AG04449 (cell line): ENCODE measurements around the gene THADA.
"Not testable (repeated sequence)": the region's sequence is repeated elsewhere in the genome, so short reads cannot be mapped to it uniquely, and the experiment has no call there.

Experiments
- CTCF ChIA-PET: fragments of 350-600 bp; formaldehyde crosslinking; extraction: SDS; loops from one replicate; lab custom pipeline; 2021; ENCODE audit warnings: antibody characterized with exemption; lab: Yijun Ruan, JAX
- POLR2A ChIA-PET: fragments of 400-600, 350-600 bp; formaldehyde crosslinking; extraction: SDS; loops from one replicate; lab custom pipeline; 2020; ENCODE audit warnings: antibody characterized with exemption, inconsistent platforms; lab: Yijun Ruan, JAX
- DNase-seq: peaks from one replicate; pipeline ENCODE4 v3.0.0-alpha.2; 2010; ENCODE audit warnings: low read depth, low spot score
- H3K4me3 ChIP-seq: 2 replicates; pipeline ENCODE4 v1.5.1; 2011; ENCODE audit warnings: low read depth, mild to moderate bottlenecking, control low read depth, low read length
- TF ChIP-seq, protein P1 (sequence below): IDR thresholded peaks from one replicate; pipeline ENCODE4 v1.5.1; 2011; ENCODE audit warnings: mild to moderate bottlenecking, moderate library complexity, low read length, control low read depth, inconsistent platforms; ENCODE audit not compliant: insufficient read depth; ENCODE audit errors: missing control alignments

Gene THADA

DNA sequence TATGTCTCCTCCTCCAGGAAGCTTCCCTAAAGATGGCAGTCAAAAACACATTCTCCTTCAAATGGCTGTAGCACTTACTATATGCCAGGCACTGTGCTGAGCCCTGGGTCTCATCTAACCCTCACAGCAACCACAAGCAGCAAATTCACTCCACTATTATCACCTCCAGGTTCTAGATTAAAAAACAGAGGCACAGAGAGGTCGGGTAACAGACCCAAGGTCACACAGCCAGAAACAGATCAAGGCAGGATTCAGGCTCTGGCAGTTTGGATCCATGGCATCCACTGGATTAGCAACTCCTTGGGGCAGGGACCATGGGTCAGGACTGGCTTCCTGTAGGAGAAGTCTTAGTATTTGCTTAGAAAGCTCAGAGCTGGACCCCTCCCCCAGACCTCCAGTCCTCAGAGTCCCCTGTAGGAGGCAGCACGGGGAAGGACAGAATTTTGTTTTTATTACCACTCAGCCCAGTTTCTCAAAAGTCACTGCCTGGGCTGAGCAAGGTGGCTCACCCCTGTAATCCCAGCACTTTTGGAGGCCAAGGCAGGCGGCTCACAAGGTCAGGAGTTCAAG is 403.8 kb downstream of the THADA start:
- H3K4me3 ChIP-seq, result no peak overlapping the region
- no peak for DNase-seq
- TF ChIP-seq, protein P1, sequence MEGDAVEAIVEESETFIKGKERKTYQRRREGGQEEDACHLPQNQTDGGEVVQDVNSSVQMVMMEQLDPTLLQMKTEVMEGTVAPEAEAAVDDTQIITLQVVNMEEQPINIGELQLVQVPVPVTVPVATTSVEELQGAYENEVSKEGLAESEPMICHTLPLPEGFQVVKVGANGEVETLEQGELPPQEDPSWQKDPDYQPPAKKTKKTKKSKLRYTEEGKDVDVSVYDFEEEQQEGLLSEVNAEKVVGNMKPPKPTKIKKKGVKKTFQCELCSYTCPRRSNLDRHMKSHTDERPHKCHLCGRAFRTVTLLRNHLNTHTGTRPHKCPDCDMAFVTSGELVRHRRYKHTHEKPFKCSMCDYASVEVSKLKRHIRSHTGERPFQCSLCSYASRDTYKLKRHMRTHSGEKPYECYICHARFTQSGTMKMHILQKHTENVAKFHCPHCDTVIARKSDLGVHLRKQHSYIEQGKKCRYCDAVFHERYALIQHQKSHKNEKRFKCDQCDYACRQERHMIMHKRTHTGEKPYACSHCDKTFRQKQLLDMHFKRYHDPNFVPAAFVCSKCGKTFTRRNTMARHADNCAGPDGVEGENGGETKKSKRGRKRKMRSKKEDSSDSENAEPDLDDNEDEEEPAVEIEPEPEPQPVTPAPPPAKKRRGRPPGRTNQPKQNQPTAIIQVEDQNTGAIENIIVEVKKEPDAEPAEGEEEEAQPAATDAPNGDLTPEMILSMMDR, result no peak
- CTCF ChIA-PET, result no interaction called here
- POLR2A ChIA-PET, result no interaction called here

DNA sequence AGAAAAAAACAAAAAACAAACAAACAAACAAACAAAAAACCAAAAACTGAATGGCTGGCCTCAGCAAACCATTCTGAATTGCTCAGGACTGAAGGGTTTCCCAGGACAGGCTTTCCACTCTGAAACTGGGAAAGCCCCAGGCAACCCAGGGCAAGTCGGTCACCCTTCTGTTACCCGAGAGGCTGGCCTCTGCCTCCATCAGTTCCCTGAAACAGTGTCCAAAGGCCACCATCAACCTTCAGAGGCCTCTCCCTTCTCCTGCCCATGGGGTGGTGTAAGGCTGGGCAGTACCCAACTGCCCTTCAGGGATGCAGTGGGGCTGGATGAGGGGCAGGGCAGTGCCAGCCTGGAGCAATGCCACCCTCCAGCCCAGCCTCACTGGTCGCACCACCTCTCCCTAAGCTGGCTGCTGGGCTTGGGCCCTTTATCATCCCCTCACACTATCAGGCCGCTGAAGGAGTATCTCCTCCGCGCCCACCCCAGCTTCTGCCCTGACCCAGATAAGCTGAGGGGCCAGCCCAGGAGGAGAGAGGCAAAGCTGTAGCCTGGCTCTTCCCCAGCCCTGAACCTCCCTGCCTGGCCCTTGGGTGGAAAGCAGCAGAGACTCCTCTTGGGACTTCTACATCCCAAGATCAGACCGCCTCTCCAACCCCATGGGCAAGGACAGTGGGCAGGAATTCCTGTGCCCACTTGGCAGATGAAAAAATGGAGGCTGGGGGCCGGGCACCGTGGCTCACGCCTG is 405.4 kb downstream of the THADA start:
- no peak for DNase-seq

DNA sequence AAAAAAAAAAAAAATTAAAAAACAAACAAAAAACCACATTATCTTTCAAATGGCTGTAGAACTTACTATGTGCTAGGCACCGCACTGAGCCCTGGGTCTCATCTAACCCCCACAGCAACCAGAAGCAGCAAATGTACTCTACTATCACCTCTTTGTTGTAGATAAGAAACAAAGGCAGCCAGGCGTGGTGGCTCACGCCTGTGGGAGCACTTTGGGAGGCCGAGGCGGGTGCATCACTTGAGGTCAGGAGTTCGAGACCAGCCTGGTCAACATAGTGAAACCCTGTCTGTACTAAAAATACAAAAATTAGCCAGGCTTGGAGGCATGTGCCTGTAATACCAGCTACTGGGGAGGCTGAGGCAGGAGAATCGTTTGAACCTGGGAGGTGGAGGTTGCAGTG is 406.0 kb downstream of the THADA start:
- CTCF ChIA-PET, H3K4me3 ChIP-seq, DNase-seq, POLR2A ChIA-PET: not testable (repeated sequence)

More for the DNA sequence above, 405.4 kb downstream of the THADA start:
- TF ChIP-seq, protein P1, result no peak
- ChIA-PET CTCF (no interaction called here), POLR2A (no interaction called here)
- H3K4me3 ChIP-seq, result no peak overlapping the region

DNA sequence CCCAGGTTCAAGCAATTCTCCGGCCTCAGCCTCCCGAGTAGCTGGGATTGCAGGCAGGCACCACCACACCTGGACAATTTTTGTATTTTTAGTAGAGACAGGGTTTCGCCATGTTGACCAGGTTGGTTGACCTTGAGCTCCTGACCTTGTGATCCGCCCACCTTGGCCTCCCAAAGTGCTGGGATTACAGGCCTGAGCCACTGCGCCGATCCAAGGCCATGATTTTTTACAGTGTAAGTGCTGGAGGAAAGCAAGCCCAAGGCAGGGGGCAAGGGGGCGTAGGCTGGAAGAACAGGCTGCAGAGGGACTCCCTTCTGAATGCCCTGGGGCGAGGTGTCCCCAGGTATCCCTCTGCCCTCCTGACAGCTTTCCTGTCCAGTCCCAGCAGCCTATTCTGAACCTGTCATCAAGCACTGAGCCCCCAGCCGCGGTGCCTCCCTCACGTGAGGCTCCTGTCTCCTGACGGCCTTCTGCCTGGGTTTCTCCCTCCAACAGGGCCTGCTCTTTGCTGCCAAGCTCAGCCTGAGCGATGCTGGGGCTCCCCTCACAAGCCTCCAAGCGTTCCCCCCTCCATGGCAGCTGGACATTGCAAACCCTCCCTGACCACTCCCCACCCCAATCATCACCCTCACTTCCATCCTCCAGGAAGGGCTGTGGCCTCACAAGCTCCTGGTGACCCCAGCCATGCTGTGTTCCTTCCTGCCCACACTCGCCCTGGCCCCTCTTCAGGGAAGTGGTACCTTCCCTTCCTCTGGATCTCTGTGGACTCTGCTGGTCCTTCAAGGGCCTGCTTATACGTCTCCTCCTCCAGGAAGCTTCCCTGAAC is 407.1 kb downstream of the THADA start:
- TF ChIP-seq, protein P1, result no peak
- no peak overlapping the region for H3K4me3 ChIP-seq
- ChIA-PET CTCF (no interaction called here), POLR2A (no interaction called here)
- DNase-seq, result no peak

DNA sequence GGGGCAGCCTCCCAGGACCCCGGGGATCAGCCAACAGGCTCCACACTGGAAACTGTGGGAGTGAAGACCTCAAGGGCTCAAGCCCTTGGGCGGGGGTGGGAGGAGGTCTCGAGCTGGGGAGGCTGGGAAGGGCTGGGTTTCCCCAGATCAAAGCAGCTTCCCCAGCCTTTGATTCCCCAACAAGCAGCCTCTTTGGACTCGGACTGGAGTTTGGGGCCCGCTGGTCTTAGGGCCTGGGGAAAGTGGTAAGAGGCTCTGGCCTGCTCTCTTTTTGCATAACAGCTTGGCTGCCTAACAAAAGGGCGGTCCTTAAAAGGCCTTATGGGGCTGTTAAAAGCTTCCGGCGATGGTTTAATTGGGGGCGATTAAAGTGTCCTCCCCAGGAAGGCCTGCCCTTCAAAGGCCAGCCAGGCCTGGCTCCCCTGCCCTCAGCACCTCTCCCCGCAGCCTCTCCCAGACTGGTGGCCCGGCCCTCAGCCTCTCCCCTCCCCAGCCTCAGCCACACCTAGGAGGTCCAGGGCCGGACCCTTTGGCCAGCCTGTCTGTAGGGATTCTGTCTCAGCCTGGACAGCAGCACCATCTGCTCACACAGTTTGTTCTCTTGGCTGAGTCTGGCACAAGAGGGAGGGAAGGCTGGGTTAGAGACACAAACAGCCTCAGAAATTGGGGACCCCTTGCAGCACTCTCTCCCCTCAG is 409.0 kb downstream of the THADA start:
- ChIA-PET CTCF (interaction anchor here (1.0 kb wide), 1 partner anchor 16 kb away, joined by 3 read pairs; no protein-coding TSS in a partner anchor), POLR2A (no interaction called here)
- TF ChIP-seq, protein P1, result no peak
- no peak for DNase-seq
- H3K4me3 ChIP-seq, result no peak overlapping the region

DNA sequence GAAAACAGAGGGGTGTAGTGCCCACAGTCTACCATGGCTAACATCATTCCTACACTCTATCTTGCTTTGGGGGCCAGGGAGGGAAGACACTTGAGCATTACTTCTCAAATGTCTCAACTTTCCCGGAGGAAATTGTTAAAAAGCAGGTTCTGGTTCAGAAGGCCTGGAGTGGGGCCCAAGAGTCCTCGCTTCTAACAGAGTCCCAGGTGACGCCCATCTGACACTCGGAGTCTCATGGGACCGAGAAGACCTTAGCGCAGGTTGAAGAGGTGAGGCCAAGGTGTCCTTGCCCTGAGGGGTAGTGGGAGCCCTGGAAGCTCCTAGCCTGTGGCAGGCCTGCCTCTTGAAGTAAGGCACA is 409.5 kb downstream of the THADA start:
- TF ChIP-seq, protein P1, result no peak
- DNase-seq, result no peak
- ChIA-PET POLR2A (no interaction called here), CTCF (no interaction called here)
- H3K4me3 ChIP-seq, result no peak overlapping the region
